ENCODE results near the gene ZNF577. TPM values are rescaled to one million over a fixed set of nuclear protein-coding genes. Genes with fewer than 3 reads are reported as not detected.

ZNF577 gene
- total RNA-seq, 4 donors from 2014 or later, result 8.1 to 31.9 (median 15.5) TPM

GRCh38 chr19:51891193-51891747 is 3.5 kb upstream of the ZNF577 start:
- ATAC-seq, result no peak
- Histone ChIP-seq H3K27me3 (no peaks in the 10 kb centered on the region), H3K36me3 (peaks cover 24 to 78% of the 10 kb centered on the region in 2 donors), H3K4me3 (no peak overlapping the region), H3K4me1 (peaks cover 0 to 9% (median 0%) of the 10 kb centered on the region in 3 donors), H3K27ac (no peak overlapping the region), H3K9me3 (peaks cover 0 to 79% (median 14%) of the 10 kb centered on the region in 3 donors)
- WGBS, 2 donors (ENCODE audit: low coverage in 1 of 2), result 92 to 96% methylated on average over 7 to 10 of the region's 10 CpGs
- TF ChIP-seq, protein P1, sequence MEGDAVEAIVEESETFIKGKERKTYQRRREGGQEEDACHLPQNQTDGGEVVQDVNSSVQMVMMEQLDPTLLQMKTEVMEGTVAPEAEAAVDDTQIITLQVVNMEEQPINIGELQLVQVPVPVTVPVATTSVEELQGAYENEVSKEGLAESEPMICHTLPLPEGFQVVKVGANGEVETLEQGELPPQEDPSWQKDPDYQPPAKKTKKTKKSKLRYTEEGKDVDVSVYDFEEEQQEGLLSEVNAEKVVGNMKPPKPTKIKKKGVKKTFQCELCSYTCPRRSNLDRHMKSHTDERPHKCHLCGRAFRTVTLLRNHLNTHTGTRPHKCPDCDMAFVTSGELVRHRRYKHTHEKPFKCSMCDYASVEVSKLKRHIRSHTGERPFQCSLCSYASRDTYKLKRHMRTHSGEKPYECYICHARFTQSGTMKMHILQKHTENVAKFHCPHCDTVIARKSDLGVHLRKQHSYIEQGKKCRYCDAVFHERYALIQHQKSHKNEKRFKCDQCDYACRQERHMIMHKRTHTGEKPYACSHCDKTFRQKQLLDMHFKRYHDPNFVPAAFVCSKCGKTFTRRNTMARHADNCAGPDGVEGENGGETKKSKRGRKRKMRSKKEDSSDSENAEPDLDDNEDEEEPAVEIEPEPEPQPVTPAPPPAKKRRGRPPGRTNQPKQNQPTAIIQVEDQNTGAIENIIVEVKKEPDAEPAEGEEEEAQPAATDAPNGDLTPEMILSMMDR (IDR thresholded peaks at IDR 0.05), result no peak
- TF ChIP-seq POLR2AphosphoS5 (IDR thresholded peaks at IDR 0.05), result no peak
- TF ChIP-seq POLR2A (IDR thresholded peaks at IDR 0.05), result no peak
- TF ChIP-seq EP300 (IDR thresholded peaks at IDR 0.05), result no peak

DNA sequence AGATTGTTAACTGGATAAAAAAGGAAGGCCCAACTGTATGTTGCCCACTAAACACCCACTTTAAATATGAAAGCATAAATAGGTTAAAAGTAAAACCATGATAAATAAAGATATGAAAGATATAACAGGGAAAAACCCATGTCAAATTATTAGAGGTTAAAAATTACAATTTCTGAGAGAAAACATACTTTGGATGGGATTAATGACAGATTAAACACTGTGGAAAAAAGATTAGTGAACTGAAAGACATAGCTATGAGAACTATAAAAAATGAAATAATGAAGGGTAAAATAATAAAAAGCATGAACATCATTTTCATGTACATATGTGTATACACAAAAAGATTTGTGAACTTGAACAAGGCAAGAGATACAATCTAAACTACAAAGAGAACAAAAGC is 2.2 kb upstream of the ZNF577 start:
- no peaks in the 10 kb centered on the region for H3K27me3 ChIP-seq
- no peak overlapping the region for H3K4me3 ChIP-seq
- peaks cover 0 to 69% (median 14%) of the 10 kb centered on the region in 3 donors for H3K9me3 ChIP-seq
- H3K27ac ChIP-seq, result no peak overlapping the region
- peaks cover 0 to 10% (median 0%) of the 10 kb centered on the region in 3 donors for H3K4me1 ChIP-seq
- ATAC-seq, result no peak
- no peak for TF ChIP-seq POLR2AphosphoS5 (IDR thresholded peaks at IDR 0.05)
- TF ChIP-seq, protein P1 (IDR thresholded peaks at IDR 0.05), result no peak
- no peak for TF ChIP-seq POLR2A (IDR thresholded peaks at IDR 0.05)
- no peak for TF ChIP-seq EP300 (IDR thresholded peaks at IDR 0.05)
- H3K36me3 ChIP-seq, result peaks cover 19 to 65% of the 10 kb centered on the region in 2 donors

- H3K9me3 ChIP-seq, result peaks cover 0 to 27% (median 1%) of the 10 kb centered on the region in 3 donors
- ATAC-seq, result no peak
- no peaks in the 10 kb centered on the region for H3K27me3 ChIP-seq
- H3K4me3 ChIP-seq, result no peak overlapping the region
- H3K4me1 ChIP-seq, result peaks cover 0 to 10% (median 0%) of the 10 kb centered on the region in 3 donors
- no peak overlapping the region for H3K27ac ChIP-seq
- peaks cover 0 to 43% of the 10 kb centered on the region in 2 donors for H3K36me3 ChIP-seq
- TF ChIP-seq POLR2AphosphoS5 (IDR thresholded peaks at IDR 0.05) (no peak), EP300 (IDR thresholded peaks at IDR 0.05) (no peak), POLR2A (IDR thresholded peaks at IDR 0.05) (no peak)
- TF ChIP-seq, protein P1 (IDR thresholded peaks at IDR 0.05), result no peak
- 96 to 100% methylated on average over 2 of the region's 2 CpGs for WGBS, 2 donors (ENCODE audit: low coverage in 1 of 2)
These were observed 3.0 kb downstream of the ZNF577 start for GRCh38 chr19:51884713-51885112.

DNA sequence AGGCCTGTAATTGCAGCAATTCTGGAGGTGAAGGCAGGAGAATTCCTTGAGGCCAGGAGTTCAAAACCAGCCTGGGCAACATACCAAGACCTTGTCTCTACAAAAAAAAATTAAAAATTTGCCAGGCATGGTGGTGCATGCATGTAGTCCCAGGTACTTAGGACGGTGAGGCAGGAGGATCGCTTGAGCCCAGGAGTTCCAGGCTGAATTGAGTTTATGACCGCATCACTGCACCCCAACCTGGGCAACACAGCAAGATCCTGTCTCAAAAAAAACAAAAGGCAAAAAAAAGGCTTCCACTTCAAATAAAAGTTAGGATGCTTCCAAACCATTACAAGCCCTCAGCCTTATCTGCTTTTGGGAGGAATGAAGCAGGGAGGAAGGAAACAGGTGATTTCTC is 5.2 kb downstream of the ZNF577 start:
- WGBS, 2 donors (ENCODE audit: low coverage in 1 of 2), result 97% methylated on average over 3 of the region's 3 CpGs; no CpG with 5 or more reads in 1 of the 2 donors
- ATAC-seq, result no peak
- H3K9me3 ChIP-seq, result peaks cover 0 to 17% (median 0%) of the 10 kb centered on the region in 3 donors

More for the DNA sequence above, 5.2 kb downstream of the ZNF577 start:
- H3K4me1 ChIP-seq, result peaks cover 0 to 10% (median 0%) of the 10 kb centered on the region in 3 donors
- no peak overlapping the region for H3K27ac ChIP-seq
- no peak overlapping the region for H3K4me3 ChIP-seq
- no peaks in the 10 kb centered on the region for H3K27me3 ChIP-seq
- TF ChIP-seq EP300 (IDR thresholded peaks at IDR 0.05), result no peak
- no peak for TF ChIP-seq POLR2AphosphoS5 (IDR thresholded peaks at IDR 0.05)
- TF ChIP-seq, protein P1 (IDR thresholded peaks at IDR 0.05), result no peak
- TF ChIP-seq POLR2A (IDR thresholded peaks at IDR 0.05), result no peak
- peaks cover 0 to 52% of the 10 kb centered on the region in 2 donors for H3K36me3 ChIP-seq

Data from gastroesophageal sphincter (tissue), 4 donors.